Activated T-helper 1 cell treated with anti-CD3 and anti-CD28 coated beads, Interleukin-12 subunit alpha, Interleukin-12 subunit beta, Interleukin-2, Interleukin-4 antibody, amounts not matched to agents 30 ng/mL and 10 ng/mL and 1 ng/mL, durations not matched to agents 14 hours and 24 hours and 36 hours (primary cell): ENCODE results near the gene RECQL5. TPM values are rescaled to one million over a fixed set of nuclear protein-coding genes. Genes with fewer than 3 reads are reported as not detected.

ENCODE experiments used
- DNase-seq: peaks from one replicate; pipeline ENCODE4 v3.0.0; 2021; ENCODE audit warnings: low spot score
- H3K27ac Mint-ChIP-seq: one replicate; pipeline ENCODE4 v1.8.0; 2021; ENCODE audit warnings: mild to moderate bottlenecking, mixed read lengths
- H3K27me3 Mint-ChIP-seq: one replicate; pipeline ENCODE4 v1.8.0; 2022; ENCODE audit warnings: mild to moderate bottlenecking, moderate library complexity, mixed read lengths; ENCODE audit not compliant: insufficient read depth
- H3K36me3 Mint-ChIP-seq: one replicate; pipeline ENCODE4 v1.8.0; 2021; ENCODE audit warnings: low read depth, mixed read lengths
- H3K4me1 Mint-ChIP-seq: one replicate; pipeline ENCODE4 v1.8.0; 2021; ENCODE audit warnings: low read depth, mixed read lengths
- H3K4me3 Mint-ChIP-seq: one replicate; pipeline ENCODE4 v1.8.0; 2021; ENCODE audit warnings: mild to moderate bottlenecking, moderate library complexity, mixed read lengths
- H3K9me3 Mint-ChIP-seq: one replicate; pipeline ENCODE4 v1.8.0; 2021; ENCODE audit warnings: mixed read lengths
- intact Hi-C: fragments of 100-400 bp; cut with micrococcal nuclease; formaldehyde crosslinking; loops from one replicate; pipeline ENCODE4 v1.15.1; 2024
- total RNA-seq: library from RNA; stranded (reverse); gene quantifications from 2 replicates; pipeline ENCODE4 v1.2.3, GENCODE V29; 2022

Gene RECQL5
- total RNA-seq, 1 donor from 2014 or later = 34.1 TPM

DNA sequence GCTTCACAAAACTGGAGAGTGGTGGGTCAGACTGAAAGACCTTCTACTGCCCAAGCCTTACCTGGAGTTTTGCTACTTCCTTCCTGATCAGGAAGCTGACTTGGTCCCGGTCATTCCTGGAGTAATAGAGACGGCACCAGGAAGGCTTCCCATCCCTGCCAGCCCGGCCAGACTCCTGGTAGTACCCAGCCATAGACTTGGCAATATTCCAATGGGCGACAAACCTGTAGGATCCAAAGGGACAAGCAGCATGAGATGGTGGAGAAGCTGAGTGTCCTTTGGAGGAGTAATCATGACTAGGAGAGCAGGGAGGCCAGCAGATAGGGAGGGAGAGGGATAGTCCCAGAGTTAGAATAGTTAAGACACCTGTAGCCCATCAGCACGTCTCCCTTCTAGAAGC lies 8.7 kb downstream of the RECQL5 start:
- H3K36me3 Mint-ChIP-seq = peaks cover 11% of the 10 kb centered on the region
- DNase-seq = no peak
- intact Hi-C loops = no loop called here
- no peak overlapping the region for H3K4me3 Mint-ChIP-seq
- no peaks in the 10 kb centered on the region for H3K4me1 Mint-ChIP-seq
- H3K27ac Mint-ChIP-seq = no peak overlapping the region
- no peaks in the 10 kb centered on the region for H3K27me3 Mint-ChIP-seq
- no peaks in the 10 kb centered on the region for H3K9me3 Mint-ChIP-seq

DNA sequence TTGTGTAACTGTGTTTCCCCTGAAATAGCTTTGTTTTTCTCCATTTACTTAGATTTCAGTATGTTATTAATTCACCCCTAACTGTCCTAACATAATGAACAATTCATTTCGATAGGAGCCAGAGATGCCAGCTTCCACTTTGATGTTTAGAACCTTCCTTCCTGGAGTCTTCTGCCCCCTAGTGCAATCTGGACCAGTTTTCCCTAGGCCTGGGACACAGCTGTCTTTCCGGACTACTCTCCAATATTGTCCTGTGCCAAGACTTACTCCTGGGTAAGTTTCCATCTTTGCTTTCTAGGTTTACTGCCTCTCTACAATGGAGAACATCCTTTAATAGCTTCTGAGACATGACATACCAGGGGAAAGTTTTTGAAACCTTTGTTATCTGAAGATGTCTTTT lies 12.8 kb downstream of the RECQL5 start:
- no peak for DNase-seq
- H3K27me3 Mint-ChIP-seq = no peaks in the 10 kb centered on the region
- peaks cover 11% of the 10 kb centered on the region for H3K36me3 Mint-ChIP-seq
- no peak overlapping the region for H3K4me3 Mint-ChIP-seq
- H3K4me1 Mint-ChIP-seq = no peaks in the 10 kb centered on the region
- no peaks in the 10 kb centered on the region for H3K9me3 Mint-ChIP-seq
- H3K27ac Mint-ChIP-seq = peak overlapping the region; percentile 6
- intact Hi-C loops = no loop called here

DNA sequence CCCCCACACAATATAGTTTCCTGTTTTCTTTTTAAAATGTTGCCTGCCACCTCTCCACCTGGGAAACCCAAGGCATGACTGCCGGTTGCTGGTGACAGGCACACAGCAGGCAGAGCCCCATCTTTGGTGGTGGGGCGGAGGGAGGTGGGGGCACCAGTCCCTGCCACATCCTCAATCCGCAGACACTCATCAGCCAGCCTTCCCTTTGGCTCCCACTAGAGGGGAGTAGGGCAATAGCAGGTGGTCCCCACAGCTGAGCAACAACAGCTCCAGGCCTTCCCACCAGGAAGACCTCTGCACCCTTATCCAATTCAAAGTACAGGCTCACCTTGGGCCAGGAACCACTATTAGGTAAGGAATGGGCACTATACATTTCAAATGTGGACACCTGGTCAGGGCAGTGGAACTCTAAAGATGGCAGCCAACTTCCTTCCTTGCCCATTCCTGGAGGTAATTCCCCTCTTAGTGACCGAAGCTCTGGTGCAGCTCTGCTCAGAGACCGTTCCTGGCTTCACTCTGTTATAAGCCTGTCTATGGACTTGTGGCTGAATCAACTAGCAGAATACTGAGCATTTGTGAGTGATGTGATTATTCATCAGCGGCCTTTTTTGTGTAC lies 13.9 kb downstream of the RECQL5 start:
- DNase-seq = no peak
- Mint-ChIP-seq H3K4me3 (no peak overlapping the region), H3K36me3 (peaks cover 15% of the 10 kb centered on the region), H3K27ac (no peak overlapping the region), H3K9me3 (no peaks in the 10 kb centered on the region), H3K27me3 (no peaks in the 10 kb centered on the region), H3K4me1 (no peaks in the 10 kb centered on the region)
- intact Hi-C loops = no loop called here

DNA sequence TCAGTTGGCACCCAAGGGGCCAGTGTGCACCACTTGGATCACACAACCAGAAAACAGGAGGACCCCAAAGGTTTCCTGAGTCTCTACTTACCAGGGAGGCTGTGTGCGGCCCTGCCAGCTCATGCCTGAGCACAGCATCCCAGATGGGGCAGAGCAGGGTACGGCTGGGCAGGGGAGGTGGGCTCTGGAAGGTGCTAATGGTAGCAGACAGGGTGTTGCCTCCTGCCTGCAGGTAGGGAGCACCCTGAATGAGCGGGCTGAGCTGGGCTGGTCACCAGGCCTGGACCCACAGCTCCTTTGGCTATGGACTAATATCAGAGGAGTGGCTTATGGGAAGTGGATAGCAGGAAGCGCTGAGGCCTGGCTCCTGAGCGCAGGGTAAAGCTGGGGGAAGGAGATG lies 14.6 kb downstream of the RECQL5 start:
- intact Hi-C loops = no loop called here
- H3K27me3 Mint-ChIP-seq = no peaks in the 10 kb centered on the region
- H3K9me3 Mint-ChIP-seq = no peaks in the 10 kb centered on the region
- H3K36me3 Mint-ChIP-seq = peaks cover 14% of the 10 kb centered on the region
- H3K4me1 Mint-ChIP-seq = no peaks in the 10 kb centered on the region
- H3K27ac Mint-ChIP-seq = no peak overlapping the region
- no peak for DNase-seq
- H3K4me3 Mint-ChIP-seq = no peak overlapping the region

DNA sequence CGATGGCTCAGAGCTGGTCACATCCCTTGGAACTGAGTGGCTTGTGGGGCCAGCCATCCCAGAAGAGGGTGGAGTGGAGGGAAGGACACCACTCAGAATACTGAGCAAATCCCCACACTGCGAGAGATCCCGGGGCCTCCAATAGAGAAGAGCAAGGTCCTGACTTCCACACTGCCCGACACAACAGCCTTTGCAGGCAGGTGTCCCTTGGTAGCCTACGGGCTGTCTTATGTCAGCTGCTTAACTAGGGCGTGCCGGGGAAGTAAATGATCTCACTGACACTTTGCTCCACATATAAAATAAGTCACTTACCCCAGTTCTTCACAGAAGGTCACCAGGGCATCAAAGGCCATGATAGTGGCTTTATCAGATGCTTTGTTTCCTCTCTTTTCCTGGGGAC lies 16.1 kb downstream of the RECQL5 start:
- no peak for DNase-seq
- H3K9me3 Mint-ChIP-seq = no peaks in the 10 kb centered on the region
- no peaks in the 10 kb centered on the region for H3K27me3 Mint-ChIP-seq
- H3K4me3 Mint-ChIP-seq = no peak overlapping the region
- intact Hi-C loops = no loop called here
- H3K27ac Mint-ChIP-seq = no peak overlapping the region
- H3K4me1 Mint-ChIP-seq = peaks cover 7% of the 10 kb centered on the region
- H3K36me3 Mint-ChIP-seq = peaks cover 9% of the 10 kb centered on the region

DNA sequence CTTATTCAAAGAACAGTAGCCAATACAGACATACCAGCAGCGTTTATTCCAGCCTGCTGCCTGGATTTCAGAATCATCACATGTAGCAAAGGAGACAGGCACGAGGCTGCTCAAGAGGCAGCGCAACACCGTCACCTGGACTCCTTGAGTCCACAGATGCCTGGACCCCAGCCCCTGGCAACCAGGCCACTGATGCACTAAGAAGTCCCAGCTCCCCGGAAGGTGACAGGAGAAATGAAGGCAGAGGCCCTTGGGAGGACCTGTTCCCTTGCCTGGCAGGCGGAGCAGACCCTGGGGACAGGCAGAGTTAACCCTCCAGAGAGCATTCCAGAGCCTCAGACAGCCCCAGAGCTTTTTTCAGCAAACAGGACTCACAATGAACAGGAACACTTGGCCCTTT lies 17.3 kb downstream of the RECQL5 start:
- intact Hi-C loops = no loop called here
- H3K4me3 Mint-ChIP-seq = no peak overlapping the region

DNA sequence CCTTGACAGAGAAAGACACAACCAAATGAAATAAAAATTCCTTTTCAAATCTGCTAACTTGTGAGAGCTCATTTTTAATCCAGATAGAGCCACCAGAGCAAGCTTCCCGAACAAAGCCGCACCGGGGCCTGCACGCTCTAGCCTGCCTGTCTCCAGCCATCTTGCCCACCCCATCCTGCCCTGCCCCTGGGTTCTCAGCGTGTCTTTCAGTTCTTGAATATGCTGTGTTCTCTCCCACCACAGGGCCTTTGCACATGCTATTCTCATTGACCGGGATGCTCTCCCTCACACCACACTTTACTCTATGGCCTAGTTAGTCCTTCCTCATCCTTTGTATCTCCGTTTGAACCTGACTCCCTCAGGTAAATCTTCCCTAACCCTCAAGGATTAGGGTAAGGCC lies 19.0 kb downstream of the RECQL5 start:
- Mint-ChIP-seq H3K36me3 (peaks cover 9% of the 10 kb centered on the region), H3K4me1 (peaks cover 18% of the 10 kb centered on the region)
- intact Hi-C loops = no loop called here

More for the DNA sequence above, 17.3 kb downstream of the RECQL5 start:
- peaks cover 18% of the 10 kb centered on the region for H3K4me1 Mint-ChIP-seq
- no peak overlapping the region for H3K27ac Mint-ChIP-seq
- no peak for DNase-seq
- peaks cover 9% of the 10 kb centered on the region for H3K36me3 Mint-ChIP-seq
- H3K27me3 Mint-ChIP-seq = no peaks in the 10 kb centered on the region
- H3K9me3 Mint-ChIP-seq = no peaks in the 10 kb centered on the region

DNA sequence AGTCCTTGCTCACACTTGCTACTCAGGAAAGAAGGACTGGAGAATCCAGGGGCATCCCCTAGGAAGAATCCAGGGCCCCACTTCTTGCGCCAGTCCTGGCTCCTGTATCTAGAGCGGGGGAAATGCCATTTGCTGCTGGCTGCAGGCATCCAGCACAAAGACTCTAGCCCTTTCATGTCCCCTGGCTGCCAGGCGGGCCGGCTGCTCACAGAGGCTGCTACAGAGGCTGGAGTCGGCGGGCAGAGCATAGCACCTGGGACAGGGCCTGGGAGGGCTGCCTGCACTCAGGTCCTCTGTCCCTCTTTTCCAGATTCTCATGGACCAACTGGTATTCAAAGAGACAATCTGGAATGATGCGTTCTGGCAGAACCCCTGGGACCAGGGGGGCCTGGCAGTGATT lies 19.9 kb downstream of the RECQL5 start:
- H3K27me3 Mint-ChIP-seq = no peaks in the 10 kb centered on the region
- no peak for DNase-seq
- intact Hi-C loops = no loop called here
- no peak overlapping the region for H3K27ac Mint-ChIP-seq
- no peak overlapping the region for H3K4me3 Mint-ChIP-seq
- H3K4me1 Mint-ChIP-seq = peaks cover 18% of the 10 kb centered on the region
- peaks cover 9% of the 10 kb centered on the region for H3K36me3 Mint-ChIP-seq
- H3K9me3 Mint-ChIP-seq = no peaks in the 10 kb centered on the region

More for the DNA sequence above, 19.0 kb downstream of the RECQL5 start:
- H3K27ac Mint-ChIP-seq = no peak overlapping the region
- H3K9me3 Mint-ChIP-seq = no peaks in the 10 kb centered on the region
- H3K27me3 Mint-ChIP-seq = no peaks in the 10 kb centered on the region
- no peak overlapping the region for H3K4me3 Mint-ChIP-seq
- no peak for DNase-seq

DNA sequence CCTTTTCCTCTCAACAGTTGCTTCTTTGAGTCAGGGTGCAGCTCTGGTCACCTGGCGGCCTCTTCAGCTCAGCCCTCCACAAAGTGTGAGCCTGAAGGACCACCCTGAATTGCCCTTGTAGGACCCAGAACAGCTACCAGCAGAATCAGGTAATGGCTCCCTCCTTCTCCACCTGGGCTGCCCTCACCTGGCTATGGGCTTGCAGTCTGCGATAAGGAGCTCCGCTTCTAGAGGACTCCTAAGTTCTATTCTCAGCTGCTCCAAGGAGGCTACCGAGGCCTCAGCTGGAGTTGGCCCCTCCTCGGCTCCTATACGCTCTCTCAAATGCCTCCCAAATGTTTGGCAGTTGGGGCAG lies 20.3 kb downstream of the RECQL5 start:
- H3K4me3 Mint-ChIP-seq = no peak overlapping the region
- intact Hi-C loops = no loop called here
- H3K4me1 Mint-ChIP-seq = peaks cover 18% of the 10 kb centered on the region
- no peak overlapping the region for H3K27ac Mint-ChIP-seq
- no peaks in the 10 kb centered on the region for H3K9me3 Mint-ChIP-seq
- no peaks in the 10 kb centered on the region for H3K27me3 Mint-ChIP-seq
- peaks cover 9% of the 10 kb centered on the region for H3K36me3 Mint-ChIP-seq
- no peak for DNase-seq

DNA sequence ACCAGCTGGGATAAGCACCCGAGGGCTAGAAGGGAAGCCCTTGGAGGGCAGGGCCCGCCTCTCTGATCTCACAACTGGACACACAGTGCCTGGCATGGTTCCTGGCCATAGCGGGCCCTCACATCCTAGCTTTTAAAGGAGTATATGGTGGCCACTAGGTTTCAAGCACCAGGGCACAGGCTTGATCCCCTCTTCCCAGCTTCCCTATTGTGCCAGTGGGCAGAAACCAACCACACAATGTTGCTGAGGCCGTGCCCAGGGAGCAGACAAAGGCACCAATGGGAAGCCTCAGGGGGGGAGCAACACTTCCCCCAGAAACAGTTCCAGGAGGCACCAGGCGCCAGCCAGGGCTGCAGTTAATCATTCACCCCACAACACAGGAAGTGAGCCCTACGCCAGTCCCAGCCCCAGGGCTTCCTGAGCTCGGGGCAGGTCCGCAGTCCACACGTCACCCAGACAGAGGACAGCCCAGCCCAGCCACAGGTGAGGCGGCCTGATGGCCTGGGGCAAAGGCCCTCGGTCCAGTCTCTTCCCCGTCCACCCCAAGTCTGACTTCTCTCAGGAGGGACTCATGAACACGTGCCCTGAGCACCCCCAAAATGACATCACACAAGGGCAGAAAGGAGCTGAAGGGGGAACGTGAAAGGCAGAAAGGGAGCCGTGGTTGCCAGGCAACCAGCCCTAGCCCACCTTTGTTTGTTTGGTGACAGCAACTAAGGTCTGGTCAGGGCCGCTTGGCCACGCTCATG lies 20.9 kb downstream of the RECQL5 start:
- Mint-ChIP-seq H3K4me3 (no peak overlapping the region), H3K27ac (peak overlapping the region; percentile 72), H3K9me3 (no peaks in the 10 kb centered on the region), H3K36me3 (peaks cover 9% of the 10 kb centered on the region), H3K27me3 (no peaks in the 10 kb centered on the region), H3K4me1 (peaks cover 18% of the 10 kb centered on the region)
- intact Hi-C loops = no loop called here
- no peak for DNase-seq

DNA sequence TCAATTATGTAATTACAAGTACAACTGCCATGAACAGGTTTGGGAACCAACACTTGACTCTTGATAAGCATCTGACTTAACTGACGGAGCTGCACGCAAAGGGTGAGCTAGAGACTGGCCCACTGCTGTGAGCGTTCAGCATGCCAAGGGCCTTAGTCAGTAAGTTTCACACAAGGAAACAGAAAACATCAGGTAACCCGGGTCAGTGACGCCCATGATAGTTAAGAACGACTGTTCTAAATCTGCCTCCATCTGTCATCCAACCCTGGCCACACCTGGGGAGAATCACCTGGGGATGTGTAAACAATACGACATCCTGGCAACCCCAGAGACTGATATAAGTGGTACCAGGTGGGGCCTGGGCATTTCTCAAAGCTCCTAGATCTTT lies 21.5 kb downstream of the RECQL5 start:
- no peaks in the 10 kb centered on the region for H3K27me3 Mint-ChIP-seq

DNA sequence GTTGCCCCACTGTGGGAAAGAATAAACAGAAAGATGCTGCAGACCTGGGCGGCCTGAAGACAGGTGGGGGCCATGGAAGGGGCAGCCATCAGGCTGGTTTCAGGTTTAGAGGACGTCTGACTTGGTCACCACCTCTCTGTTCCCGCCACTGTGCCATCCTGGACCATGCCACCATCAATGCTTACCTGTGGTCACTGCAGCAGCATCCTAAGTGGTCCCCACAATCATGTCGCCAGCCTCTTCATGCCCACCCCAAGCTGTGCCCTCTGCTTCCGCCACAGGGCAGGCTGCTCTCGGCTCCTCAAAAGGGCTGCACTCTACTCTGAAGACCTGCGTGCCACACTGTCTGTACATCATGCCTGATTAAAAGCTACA lies 23.3 kb downstream of the RECQL5 start:
- H3K27ac Mint-ChIP-seq = no peak overlapping the region
- DNase-seq = no peak
- H3K36me3 Mint-ChIP-seq = no peaks in the 10 kb centered on the region
- intact Hi-C loops = no loop called here
- peaks cover 18% of the 10 kb centered on the region for H3K4me1 Mint-ChIP-seq
- H3K27me3 Mint-ChIP-seq = no peaks in the 10 kb centered on the region
- no peaks in the 10 kb centered on the region for H3K9me3 Mint-ChIP-seq
- no peak overlapping the region for H3K4me3 Mint-ChIP-seq

More for the DNA sequence above, 21.5 kb downstream of the RECQL5 start:
- H3K4me3 Mint-ChIP-seq = no peak overlapping the region
- H3K36me3 Mint-ChIP-seq = peaks cover 9% of the 10 kb centered on the region
- intact Hi-C loops = no loop called here
- no peak overlapping the region for H3K27ac Mint-ChIP-seq
- peaks cover 18% of the 10 kb centered on the region for H3K4me1 Mint-ChIP-seq
- DNase-seq = no peak
- H3K9me3 Mint-ChIP-seq = no peaks in the 10 kb centered on the region

DNA sequence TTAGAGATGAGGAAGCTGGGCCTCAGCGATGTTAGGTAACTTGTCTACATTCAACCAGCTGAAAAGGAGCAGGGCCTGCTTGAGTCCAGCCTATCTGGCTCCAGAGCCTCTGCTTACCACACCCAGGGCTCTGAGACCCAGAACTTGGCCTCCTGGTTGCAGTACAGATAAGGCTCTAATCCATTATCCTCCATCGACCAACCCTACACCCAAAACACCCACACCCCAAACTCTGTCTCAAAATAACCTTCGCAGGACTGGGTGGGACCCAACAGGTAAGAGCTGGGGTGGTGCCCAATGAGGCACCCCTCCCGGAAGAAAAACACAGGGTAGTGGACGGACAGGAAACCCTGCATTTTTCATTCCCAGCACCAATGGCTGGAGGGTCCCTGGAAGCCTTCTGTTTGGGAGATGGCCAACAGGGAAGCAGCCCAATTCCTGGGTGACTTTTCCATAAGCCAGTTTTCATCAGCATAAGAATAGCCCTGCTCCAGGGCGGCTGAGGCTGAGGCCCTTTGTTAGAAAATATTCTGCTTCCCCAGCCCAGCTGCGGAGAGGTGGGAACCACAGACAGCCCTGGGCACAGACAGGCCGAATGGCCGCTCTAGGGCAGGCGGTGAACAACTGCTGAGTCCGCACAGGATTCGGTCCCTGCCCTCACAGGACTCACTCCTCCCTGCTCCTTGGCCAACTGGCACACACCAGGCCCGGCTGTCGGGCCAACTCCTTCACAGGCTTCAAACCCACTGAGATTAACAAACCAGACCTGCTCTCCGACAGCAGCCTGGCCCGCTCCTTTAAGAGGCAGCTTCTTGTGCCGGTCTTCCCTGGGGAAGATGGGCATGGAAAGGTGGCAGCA lies 23.9 kb downstream of the RECQL5 start:
- no peak overlapping the region for H3K4me3 Mint-ChIP-seq
- no peak for DNase-seq
- H3K4me1 Mint-ChIP-seq = peaks cover 18% of the 10 kb centered on the region
- no peaks in the 10 kb centered on the region for H3K9me3 Mint-ChIP-seq
- no peaks in the 10 kb centered on the region for H3K36me3 Mint-ChIP-seq
- H3K27me3 Mint-ChIP-seq = no peaks in the 10 kb centered on the region
- H3K27ac Mint-ChIP-seq = no peak overlapping the region
- intact Hi-C loops = no loop called here
